Fibroblast of skin of right biceps (primary cell): ENCODE results near the gene PPP1R12A.

ENCODE experiments used
- DNase-seq: peaks from one replicate; pipeline ENCODE4 v3.0.0-alpha.2; 2013

Gene PPP1R12A

DNA sequence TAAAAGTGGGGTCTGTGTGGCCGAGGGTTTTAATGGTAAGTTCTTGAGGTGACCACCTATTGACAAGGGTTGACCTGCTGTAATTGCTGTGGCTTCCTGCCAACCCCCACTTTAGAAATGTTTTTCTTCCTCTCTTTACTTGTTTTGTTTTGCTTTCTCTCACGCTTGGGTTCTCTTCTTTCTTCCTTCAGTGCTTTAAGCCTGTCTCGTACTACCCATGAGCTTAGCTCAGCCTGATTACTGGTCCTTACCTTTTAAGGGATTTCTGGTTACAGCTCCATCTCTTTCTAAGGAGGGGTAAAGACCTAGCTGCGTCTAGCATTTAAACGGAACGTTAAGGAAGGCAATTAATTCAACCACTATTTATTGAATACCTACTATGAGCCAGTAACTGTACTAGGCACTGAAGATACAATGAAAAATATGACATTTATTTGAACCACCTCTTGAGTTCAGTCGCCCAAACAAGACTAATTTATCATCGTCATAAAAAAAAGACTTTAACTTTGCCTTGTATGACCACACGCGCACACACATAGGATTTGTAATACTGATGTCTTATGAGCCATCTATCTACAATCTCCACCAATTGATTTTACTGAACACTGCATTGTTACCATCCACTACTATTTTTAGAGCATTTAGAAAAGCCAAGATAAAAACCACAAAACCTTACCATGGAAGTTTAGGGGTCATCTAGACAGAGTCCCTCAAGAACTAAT lies 888 bp upstream of the PPP1R12A start:
- DNase-seq: peak; percentile 44

DNA sequence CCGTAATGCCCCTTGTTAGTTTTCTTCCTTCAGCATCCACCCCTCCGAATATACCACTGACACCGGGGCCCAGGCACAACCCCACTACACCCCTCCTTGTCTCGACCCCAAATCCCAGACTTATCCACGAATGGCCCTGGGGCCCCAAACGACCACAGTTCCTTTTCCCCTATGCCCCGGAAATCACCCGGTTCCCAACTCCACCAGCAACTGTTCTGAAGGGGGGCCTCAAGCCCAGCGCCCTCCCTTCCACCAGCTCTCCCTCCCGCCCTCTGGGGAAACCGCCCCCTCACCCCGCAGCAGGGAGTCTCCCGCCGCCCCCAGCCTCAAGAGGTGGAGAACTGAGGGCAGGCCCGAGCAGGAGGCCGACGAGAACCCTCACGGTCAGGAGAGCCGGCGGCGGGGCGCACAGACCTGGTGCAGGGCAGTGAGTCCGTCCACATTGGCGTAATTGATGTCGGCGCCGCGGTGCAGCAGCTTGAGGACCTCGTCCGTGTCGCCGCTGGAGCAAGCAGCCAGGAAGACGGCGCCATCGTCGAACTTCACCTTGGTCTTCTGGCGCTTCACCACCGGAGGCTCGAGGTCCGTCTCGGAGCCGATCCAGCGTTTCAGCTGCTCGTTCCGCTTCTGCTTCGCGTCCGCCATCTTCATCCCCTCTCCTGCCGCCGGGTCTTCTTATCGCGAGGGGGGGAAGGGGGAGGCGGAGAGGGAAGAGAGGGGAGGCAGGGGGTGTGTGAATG lies 446 bp downstream of the PPP1R12A start:
- peak; percentile 52 for DNase-seq

DNA sequence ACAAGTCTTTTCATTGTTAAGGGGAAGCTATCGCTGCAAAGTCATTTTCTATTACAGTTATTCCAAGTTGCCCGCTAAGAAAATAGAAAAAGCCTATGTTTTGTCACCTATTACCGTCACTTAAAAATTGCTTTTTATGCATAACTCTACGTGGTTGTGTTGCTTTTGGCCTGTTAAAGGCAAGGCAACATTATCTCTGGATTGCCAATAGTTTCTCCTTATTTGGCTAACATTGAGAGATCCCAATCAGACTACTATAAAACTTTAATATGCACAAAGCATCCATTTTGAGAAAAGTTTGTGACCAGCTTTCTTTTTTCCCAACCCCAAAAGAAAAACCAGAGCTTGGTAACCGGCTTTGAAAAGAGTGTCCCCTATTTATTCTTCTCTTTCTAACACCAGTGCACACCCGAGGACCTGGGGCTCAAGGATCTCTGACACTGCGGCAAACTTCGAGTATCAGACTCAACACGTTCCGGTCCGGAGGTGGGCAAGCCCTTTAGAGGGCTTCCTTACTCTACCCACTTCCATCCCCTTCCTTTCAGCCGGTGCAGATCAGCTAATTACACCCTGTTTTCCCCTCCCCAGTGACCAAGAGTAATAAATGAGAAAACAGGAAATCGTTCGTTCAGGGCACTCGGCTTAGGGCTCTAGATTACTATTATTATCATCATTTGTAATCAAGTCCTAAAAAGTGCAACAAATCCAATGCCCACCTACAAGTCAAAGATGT lies 1.2 kb downstream of the PPP1R12A start:
- DNase-seq: no peak

DNA sequence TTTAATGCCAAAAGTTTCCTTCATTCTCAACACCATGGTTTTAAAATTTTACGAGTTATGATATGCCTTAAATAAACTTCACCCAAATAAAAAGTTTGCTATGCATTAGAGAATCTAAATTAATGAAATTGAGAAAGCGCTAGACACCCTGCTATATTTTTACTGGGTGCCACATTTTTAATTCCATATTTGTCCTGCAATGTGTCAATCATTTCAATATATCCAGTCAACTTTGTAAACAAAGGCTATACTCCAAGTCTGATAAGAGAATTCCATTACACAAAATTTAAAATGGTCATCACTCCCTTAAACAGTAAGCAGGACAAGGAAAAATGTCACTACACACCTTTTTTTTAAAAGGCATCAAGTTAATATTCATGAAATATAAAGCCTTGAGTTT lies 1.9 kb downstream of the PPP1R12A start:
- DNase-seq: no peak

DNA sequence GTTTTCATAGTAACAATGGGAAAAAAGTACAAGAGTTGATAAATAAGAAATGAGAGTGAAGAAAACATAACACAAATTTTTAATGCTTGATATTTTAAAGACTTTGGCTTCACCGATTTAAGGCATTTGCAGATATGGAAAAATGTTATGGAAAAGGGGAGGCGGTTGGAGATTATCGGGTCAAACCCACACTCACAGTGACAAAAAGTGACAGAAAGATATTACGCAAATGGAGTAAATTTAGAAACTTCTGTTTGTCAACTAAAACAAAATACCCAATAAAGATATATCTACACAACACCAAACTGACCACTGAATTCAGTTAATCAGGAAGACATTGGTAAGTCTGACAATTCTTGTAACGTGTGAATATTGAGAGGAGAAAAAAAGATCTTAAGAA lies 2.5 kb downstream of the PPP1R12A start:
- DNase-seq: no peak

DNA sequence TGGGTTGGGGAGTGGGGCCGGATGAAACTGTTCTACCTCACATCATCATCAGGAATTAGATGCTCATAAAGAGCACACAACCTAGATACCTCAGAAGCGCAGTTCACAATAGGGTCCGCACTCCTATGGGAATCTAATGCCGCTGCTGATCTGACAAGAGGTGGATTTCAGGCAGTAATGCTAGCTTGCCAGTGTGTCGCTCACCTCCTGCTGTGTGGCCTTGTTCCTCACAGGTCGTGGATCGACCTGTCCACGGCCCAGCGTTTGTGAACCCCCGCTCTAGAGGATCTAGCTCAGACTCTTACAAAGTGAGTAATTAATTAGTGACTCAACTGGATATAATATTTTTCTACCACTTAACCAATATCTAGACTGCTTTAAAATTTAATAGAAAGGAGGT lies 5.8 kb downstream of the PPP1R12A start:
- no peak for DNase-seq

DNA sequence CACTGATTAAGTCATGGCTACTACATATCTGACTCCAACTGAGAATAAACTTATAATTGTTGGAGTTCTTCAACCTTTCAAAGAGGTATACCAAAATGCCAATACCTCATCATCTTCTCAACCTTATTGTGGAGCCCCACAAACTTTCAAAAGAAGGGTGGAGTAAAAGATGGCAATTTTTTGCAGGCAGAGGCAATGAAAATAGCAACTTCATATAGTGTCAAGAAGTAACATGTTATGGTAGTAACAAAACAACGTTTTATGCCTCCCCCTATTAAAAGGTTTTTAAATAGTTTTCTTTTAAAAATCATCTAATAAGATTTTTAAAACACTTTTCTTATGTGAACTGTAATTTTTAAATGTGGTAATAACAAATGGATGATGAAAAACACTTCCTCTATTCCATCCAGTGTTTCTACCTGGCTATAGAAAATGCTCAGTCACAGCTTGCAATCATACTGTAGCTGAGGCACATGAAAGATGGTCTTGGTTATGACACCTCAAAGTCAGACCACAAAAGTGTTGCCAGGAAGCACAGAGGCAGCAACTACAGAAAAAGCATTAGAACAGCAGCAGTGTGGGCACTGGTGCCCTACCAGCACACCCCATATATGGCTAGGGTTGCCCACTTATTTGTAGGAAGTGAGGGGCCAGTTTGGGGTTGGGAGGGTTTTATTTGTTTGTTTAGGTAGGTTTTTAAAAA lies 7.0 kb downstream of the PPP1R12A start:
- DNase-seq: peak; percentile 28

DNA sequence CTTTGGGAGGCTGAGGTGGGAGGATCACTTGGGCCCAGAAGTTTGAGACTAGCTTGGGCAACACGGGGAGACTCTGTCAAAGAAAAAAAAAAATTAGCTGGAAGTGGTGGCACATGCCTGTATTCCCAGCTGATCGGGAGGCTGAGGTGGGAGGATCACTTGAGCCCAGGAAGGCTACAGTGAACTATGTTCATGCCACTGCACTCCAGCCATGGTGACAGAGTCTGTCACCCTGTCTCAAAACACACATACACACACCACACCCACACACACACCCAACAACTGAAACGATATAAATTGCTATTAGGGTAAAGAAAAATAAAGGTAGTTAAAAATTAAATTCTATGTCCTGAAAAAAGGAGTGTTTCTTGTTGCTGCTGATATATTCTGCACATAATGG lies 7.9 kb downstream of the PPP1R12A start:
- DNase-seq: no peak

DNA sequence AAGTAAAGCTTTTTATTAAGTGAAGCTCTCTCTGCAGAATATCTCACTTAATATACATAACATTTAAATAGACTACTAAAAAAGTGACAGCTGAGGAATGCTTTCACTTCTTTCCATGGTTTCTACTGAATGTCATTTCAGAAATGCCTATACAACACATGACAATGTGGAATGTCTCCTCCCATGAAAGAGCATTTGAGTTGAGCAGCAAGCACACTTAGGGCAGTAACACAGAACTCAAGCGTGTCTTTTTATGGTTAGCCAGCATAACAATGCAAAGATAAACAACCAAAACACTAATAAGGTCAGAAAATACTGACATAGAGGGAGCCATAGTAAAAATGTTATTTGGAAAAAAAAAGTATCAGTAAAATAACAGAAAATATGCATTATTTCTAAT lies 9.4 kb downstream of the PPP1R12A start:
- no peak for DNase-seq

DNA sequence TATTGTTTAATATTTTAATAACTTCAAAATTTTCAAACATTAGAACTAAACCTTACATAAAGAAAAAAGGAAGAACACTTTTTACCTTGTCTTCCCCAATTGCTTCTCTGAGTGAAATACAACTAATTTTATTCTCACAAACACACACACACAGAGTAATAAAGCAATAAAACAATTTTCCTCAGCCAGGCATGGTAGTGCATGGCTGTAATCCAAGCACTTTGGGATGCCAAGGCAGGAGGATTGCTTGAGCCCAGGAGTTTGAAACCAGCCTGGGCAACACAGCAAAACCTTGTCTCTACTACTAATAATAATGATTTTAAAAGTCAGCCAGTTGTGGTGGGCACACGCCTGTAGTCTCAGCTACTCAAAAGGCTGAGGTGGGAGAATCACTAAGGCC lies 13.1 kb downstream of the PPP1R12A start:
- DNase-seq: no peak

DNA sequence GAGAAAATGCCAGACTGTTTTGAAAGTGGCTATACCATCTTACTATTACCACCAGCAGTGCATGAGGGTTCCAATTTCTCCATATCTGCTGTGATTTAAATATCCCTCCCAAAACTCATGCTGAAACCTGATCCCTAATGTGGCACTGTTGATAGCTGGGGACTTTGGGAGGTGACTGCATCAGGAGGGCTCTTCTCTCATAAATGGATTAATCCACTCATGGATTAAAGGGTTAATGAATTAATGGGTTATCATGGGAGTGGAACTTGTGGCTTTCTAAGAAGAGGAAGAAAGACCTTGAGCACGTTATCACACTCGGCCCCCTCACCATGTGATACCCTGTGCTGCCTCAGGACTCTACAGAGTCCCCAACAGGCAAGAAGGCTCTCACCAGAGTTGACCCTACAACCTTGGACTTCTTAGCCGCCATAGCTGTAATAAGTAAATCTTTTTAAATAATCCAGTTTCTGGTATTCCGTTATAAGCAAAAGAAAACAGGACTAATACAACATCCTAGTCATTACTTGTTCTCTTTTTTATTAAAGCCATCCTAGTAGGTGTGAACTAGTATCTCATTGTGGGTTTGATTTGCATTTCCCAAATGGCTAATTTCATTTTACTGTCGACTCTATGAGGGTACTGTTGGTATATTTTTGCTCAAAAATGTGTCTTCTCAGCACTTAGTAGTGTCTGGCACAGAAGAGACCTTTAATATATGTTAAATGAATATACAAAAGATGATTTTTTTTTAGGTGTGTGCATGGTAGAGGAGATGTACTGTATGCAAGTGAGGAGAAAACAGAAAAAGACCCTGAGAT lies 14.3 kb downstream of the PPP1R12A start:
- DNase-seq: no peak

DNA sequence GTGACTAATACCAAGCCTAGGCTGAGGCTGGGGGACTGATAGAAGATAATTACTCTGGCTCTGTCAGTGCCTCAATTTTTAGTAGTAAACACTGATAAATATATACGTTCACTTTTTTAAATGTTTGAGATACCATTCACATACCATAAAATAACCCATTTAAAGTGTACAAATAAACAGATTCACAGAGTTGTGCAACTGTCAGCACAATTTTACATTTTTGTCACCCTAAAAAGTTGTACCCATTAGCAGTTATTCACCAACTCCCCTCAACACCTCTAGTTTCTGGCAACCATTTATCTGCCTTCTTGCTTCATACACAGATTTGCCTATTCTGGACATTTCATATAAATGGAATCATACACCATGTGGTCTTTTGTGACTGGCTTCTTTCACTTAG lies 15.1 kb downstream of the PPP1R12A start:
- no peak for DNase-seq

DNA sequence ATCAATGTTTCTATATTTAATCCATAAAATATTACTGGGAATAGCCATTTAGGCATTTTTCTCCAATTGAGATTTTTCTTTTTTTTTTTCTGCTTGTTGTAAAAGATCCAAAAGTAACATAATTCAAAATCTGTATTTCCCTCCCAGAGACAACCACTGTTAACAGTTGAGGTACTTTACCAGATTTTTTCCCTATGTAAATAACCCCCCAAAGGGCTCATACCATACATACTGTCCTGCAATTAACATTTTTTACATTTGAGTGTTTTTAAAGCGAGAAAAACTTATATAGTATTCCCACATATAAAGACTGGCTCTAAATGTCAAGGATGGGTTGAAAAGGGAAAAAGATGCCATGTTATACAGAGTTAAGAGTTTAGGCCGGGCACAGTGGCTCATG lies 18.1 kb downstream of the PPP1R12A start:
- DNase-seq: no peak

DNA sequence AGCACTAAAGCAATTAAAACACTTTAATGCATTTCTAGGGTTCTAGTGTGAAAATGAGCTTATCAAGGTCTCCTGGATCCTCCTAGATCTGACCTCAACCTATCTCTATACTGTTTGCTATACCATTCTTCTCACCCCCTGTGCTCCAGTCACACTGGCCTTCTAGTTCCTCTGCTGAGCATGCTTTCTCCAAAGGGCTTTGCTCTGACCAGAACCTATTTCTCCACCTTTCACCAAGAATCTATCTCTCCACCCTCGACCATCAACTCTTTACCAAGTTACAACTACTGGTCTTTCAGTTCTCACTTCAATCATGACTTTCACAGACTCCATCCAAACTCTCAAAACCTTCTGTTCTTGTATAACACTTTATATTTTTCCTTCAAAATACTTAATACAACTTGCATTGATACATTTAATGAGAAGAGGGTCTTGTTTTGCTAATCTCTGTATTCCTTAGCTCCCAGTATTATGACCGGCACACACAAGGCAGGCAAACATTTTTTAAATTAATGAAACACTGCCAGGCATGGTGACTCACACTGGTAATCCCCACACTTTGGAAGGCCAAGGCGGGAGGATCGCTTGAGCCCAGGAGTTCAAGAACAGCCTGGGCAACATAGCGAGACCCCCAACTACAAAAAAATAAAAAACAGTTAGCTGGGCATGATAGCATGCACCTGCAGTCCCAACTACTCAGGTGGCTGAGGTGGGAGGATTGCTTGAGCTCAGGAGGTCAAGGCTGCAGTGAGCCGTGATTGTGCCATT lies 22.8 kb downstream of the PPP1R12A start:
- DNase-seq: peak; percentile 66

DNA sequence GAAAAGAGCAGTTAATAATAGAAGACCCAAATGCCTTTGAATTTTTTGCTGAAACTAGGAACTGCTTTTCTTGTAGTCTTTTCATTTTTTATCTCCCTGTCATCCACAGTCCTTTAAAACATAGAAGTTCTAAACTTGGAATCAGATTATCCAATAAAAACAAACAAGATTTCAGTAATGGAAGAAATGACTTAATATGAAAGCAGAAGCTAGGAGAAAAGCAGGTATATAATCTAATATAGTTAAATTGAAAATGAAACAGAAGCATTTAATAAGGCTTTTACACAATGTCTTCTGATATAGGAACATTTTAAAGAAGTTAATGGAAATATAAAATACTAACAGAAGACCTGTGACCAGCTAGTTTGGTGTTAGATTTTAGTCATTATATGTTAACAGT lies 26.5 kb downstream of the PPP1R12A start:
- DNase-seq: no peak

DNA sequence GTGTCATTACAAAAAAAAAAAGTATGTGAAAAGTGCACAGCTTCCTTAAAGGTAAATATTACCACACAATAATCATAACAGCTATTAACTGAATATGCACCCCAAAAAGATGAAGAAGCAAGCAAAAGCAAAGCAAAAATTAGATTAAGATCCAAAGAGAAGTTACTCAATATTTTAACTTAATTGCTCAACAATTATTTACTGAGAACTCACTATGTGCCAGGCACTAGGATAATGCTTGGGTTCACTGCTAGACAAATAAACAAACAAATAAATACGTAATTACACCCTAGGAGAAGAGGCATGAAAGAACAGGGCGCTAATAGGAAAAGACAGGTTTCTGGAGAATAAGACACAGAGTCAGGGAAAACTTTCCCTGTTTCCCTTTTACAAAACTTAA lies 33.4 kb downstream of the PPP1R12A start:
- no peak for DNase-seq

DNA sequence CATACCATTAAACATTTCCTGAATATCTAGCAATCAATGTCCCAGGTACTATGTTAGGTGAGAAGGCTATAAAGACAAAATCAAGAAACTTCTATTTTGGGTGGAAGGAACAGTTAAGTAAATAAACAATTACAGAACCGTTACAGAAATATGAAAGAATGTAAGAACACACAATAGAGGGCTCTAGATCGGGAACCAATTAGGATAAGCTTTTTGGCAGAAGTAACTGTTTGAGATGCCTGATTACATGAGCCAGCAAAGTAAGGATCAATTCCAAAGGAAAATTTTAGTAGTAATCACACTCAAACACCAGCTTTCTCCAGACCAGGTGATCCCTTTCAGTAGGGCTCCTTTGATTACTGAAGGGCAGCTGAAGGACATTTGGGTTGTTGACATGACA lies 33.9 kb downstream of the PPP1R12A start:
- DNase-seq: no peak

DNA sequence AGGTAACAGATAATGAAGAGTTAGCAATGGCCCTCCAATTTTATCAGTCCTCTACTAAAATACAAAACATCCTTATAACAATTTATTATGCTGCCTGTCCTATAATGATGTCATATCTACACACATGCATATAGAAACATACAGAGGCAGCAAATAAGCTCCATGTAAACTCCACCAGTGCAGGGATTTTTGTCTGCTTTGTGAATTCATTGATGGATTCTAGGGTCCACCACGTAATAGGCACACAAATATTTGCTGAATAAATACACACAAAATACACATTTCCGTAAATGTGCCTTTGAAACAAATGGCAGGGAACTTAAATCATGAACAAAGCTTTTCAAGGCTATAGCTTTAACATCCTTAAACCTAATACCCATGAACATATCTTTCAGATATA lies 34.7 kb downstream of the PPP1R12A start:
- no peak for DNase-seq

DNA sequence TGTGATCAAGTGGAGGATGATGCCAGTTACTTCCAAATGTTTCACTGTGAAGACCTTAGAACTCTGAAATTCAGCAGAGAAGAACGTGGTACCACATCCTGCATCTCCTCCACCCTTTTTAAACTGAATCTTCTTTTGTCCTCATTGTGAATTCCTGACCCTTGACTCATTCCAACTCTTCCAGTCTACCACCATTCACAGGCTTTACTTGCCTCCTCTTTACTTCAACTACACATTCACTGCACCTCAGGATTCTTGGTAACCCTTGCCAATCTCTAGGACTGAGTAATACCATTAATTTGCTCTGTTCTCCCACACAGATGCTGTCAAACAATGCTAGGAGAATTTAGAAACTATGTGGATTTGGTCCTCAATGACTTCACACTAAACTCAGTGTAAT lies 37.3 kb downstream of the PPP1R12A start:
- peak; percentile 99 for DNase-seq

DNA sequence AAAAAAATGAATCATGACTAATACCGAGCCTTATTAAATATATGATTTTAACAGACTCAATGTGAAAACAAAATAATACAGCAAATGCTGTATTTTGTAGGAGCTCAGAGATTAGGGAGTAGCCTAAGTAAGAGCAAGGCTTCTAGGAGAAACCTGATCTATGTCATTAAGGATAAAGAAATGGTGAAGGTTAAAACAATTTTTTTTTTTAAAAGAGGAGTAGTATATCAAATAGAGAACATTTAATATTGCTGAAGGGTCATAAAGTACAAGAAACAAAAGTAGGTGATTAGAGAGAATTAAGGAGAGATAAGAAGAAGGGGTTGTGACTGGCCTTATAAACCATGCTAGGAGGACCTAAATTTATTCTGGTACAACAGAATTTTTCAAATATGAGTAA lies 39.1 kb downstream of the PPP1R12A start:
- DNase-seq: no peak

DNA sequence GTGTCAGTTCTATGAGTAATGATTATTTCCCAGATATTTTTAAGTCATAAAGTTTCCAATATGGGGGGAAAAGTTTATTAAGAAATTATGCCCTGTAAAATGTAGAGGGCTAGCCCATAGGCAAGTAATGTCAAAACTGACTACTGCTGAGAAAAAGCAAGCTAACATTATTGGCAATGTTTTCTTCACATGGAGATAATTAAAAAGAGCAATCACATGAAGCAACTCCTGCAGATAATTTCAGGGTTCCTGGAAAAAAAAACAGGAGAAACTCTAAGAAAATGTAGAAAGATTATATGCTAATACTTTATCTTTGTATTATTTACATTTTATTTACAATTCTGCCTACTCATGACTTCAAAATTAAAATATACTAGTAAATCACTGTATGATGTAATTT lies 39.8 kb downstream of the PPP1R12A start:
- no peak for DNase-seq
